NCI-H82 treated with DMSO at 0.1 percent for 48 hours (cell line): ENCODE measurements around the gene NRP2.

Source experiments
- DNase-seq: peaks from one replicate; lab custom pipeline; 2025; ENCODE audit not compliant: unreplicated experiment; lab: John Stamatoyannopoulos, UW

The NRP2 gene

GRCh38 chr2:205837663-205838062 is 155.4 kb downstream of the NRP2 start:
- DNase-seq = no peak

GRCh38 chr2:205845446-205845845 is 163.1 kb downstream of the NRP2 start:
- no peak for DNase-seq
